GM18502 (cell line): ENCODE data around the gene NT5C1A.
A peak's percentile ranks its signal among the peaks of the same experiment; 100 is the strongest.

Experiments used
- ATAC-seq: cut with Tn5 transposase; IDR thresholded peaks from one replicate; pipeline ENCODE4 v1.9.1; 2021; ENCODE audit warnings: mild to moderate bottlenecking; ENCODE audit not compliant: unreplicated experiment, poor library complexity

Gene NT5C1A

DNA sequence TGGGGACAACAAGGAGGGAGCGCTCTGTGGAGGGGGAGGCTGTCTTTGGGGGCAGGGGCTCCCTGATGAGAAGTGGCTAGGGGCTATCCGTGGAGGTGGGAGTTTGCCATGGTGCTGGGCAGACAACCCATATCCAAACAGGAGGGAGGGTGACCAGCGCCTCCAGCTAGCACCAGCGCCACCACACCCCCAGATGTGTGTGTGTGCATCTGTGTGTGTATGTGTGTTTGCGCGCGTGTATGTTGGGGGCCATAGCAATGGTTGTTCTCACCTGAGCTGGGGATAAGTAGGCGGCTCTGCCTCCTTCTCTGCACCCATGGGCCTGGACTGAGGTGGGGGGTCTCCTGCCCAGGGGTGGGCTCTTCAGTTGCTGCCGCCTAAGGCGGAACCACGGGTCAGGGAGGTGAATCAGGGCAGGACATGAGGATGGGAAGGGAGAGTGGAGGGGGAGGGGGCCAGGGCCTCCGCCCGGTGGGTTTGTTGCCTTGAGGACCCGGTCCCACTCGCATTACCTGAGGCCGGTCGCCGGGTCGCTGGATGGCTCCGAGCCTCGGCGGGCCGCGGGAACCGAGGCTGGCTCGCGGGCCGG, 19.0 kb upstream of the NT5C1A start:
- peak; percentile 7 for ATAC-seq

DNA sequence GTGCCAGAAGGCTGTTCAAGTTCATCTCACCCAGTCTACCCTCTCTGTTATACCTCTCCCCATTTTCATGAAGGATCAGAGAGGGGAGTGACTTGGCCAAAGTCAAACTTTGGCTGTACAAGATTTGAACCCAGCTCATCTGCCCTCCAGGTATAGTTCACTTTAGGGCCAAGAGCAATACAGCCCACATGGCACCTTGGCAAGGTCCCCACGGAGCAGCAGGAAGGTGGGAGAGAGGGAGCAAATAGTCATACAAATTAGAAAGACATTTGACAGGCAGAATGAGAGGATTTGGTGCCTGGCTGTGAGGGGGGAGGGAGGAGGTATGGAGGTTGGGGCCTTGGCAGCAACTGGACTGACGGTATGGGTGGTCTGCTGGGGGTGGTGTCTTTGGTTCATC, 18.3 kb upstream of the NT5C1A start:
- no peak for ATAC-seq

GRCh38 chr1:39689635-39690034, 17.7 kb upstream of the NT5C1A start:
- no peak for ATAC-seq

GRCh38 chr1:39689214-39689613, 17.3 kb upstream of the NT5C1A start:
- no peak for ATAC-seq

DNA sequence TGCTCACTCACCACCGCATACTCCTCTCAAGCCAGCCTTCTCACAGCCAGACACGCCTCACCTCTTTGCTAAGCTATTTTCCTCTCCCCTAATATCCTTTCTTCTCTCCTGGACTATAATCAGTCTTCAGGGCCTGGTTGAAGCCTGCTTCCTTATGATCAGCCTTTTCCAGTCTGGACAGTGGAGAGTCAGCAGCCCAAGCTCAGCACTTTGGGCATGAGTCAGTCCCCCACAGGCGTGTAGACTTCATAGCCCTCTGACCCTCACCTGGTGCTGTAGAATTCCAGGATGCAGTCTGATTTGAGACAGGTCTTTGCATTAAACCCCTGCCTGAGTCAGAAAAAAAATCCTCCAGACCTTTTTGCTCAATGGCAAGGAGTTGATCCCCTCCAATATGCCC, 16.8 kb upstream of the NT5C1A start:
- ATAC-seq = no peak

GRCh38 chr1:39687243-39687642, 15.3 kb upstream of the NT5C1A start:
- no peak for ATAC-seq

DNA sequence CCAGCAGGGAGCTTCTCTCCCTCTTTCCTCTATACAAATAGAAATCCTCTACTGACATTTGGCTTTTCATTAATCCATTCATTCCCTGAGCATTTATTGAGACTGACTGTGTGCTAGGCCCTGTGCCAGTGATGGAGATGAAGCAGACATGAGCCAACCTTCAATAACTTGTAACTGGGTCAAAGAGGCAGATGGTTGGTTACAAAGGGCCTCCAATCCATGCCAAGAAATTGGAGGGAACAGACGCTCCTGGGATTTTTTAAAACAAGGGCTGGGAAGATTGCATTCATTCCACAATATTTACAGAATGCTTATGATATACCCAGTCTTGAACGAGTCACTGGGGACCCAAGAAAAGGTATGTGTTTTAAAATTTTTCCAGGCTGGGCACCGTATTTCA, 13.2 kb upstream of the NT5C1A start:
- ATAC-seq = no peak

DNA sequence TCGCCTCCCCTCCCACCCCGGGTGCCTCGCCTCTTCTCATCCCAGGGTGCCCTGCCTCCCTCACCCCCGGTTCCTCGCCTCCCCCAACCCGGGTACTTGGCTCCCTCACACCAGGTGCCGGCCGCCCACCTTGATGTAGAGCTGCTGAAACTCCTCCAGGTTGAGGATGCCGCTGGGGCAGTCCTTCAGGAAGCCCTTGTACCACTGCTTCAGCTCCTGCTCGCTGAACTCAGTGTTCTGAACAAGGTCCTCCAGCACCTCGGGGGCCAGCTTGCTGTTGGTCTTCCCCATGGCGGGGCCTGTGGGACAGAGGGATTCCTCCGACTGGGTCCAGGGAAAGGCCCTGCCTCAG, 12.4 kb upstream of the NT5C1A start:
- no peak for ATAC-seq

DNA sequence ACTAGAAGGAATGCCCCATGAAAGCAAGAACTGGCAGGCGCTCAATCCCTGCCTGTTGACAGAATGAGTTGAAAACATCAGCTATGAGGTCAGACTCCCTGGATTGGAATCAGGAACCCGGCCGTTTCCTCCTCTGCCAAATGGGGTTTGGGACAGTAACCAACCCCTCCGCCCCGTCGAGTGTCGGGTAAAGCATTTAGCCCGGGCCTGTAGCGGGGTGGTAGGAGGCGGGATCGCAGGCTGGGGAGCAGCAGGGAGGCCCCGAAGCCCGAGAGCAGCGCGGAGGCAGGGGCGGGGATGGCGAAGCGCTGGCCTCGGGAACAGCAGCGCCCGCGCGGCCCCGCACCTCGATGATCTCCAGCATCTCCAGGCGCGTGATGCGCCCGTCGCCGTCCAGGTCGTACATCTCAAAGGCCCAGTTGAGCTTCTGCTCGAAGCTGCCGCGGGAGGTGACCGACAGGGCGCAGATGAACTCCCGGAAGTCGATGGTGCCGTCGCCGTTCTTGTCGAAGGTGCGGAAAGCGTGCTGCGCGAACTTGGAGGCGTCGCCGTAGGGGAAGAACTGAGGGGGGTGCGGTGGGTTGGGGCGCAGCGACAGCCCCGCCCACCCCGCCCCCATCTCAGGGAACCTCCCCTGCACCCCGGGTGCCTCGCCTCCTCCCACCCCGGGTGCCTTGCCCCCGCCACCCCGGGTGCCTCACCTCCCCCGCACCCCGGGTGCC, 11.8 kb upstream of the NT5C1A start:
- ATAC-seq = no peak

DNA sequence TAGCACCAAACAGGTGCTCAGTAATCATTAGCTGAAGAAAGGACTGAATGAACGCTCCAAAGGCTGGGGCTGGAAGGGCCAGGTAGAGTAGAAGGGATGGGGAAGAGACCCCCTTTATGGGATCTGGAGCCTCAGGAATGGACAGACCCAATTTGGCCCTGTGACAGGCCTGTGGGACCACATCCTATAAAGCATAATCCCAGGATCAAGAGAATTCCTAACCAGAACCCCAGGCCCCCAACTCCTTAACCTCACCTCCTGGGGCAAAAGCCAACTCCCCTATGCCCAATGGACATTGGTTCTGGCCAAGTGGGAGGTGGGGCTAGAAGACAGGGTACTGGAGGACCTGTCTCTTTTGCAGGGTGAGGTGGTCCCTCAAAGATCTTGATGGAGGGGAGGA, 10.1 kb upstream of the NT5C1A start:
- ATAC-seq = no peak

GRCh38 chr1:39681294-39681693, 9.4 kb upstream of the NT5C1A start:
- ATAC-seq = no peak

DNA sequence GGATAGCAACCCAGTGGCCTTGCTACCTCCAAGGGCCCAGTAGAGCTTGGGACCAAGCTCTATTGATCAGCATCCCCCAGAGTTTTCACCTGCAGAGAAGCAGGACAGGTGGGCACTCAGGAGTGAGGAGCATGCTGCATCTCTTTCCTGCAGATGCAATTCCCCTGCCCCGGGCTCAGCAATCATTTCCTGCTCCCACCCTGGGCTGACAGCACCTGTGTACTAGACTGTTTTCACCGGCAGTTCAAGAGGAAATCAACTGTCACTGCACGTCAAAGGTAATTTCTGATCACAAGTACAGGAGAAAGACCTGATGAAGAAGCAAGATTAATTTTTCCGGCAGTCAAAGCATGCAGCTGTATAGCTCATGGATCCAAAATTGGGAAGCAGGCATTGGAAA, 8.8 kb upstream of the NT5C1A start:
- no peak for ATAC-seq

GRCh38 chr1:39679821-39680220, 7.9 kb upstream of the NT5C1A start:
- ATAC-seq = no peak

DNA sequence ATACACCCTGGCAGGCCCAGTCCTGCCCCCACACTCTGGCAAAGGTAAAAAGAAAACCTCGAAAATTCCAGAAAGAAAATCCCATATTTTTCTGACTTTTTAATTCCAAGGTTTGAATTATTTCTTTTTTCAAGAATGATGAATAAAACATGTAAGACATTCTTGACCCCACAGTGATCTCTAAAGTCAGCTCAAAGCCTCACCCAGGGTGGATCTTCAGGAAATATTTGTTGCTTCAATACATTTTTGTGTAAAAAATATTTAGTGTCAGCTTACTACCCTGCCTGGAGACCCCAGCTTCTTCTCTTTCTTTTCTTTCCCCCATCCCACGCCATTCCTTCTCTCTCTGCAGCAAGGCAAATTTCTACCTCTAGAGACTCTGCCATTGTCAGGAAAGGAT, 7.0 kb upstream of the NT5C1A start:
- ATAC-seq = no peak

- no peak for ATAC-seq
Observed at GRCh38 chr1:39677645-39678044, 5.7 kb upstream of the NT5C1A start.

DNA sequence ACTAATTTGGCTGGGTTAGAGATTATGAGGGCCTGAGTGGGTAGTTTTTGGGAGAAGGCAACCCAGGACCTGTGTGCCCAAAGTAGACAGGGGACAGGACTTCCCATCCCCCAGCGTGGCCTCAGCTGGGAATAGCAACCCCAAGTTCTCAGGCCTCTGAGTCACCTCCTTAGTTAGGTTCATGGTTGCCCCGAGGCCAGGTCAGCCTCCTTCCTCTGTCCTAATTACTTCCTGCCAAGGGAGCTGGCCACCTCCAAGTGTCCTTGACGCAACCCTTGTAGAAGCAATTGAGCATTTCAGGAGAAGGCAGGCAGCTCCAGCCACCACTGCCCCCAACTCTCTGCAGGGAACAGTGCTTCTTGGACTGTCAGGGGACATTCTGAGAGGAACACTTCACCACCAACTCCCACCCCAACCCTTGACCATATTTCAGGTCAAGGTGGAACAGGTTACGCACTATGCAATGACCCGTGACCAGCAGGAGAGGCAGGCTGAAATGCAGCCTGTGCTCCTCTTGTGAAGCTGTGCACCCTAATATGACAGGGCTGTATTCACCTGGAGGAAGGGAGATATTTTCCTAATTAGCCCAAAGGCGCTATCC, 5.1 kb upstream of the NT5C1A start:
- ATAC-seq = no peak

DNA sequence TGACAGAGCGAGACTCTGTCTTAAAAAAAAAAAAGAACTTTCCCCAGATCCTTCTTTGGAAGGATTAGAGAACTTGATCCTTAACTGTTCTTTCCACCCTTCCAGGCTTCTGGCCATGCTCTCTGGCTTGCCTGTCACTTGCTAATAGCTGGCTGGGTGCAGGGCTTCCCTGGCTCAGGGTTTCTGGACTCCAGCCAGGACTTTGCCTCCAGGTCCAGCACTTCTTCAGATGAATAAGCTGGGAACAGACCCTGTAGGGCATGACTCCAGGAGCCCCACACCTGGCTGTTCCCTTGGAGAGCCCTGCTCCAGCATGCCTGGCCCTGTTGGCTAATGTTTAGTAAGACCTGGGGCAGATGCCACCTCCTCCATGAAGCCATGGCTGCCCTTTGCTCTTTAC, 3.3 kb upstream of the NT5C1A start:
- no peak for ATAC-seq

- no peak for ATAC-seq
Observed at GRCh38 chr1:39673215-39673614, 1.3 kb upstream of the NT5C1A start.

DNA sequence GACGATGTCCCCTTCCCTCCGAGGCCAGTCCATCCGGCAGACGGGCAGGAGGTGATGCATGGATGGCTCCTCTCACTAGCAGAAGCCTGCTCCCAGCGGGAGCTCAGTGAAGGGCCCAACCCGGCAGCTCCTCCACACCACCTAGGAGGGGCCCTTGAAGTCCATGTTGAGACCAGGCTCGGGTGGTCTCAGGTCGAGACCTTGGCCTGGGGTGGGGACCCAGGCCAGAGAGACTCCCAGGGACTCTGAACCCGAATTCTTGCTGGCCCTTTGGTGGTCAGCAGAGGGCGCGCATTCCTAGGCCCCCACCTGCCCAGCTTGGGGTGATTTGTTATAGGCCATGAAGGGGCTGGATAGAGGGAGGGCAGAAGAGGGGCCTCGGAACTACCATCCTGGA, 642 bp upstream of the NT5C1A start:
- no peak for ATAC-seq

DNA sequence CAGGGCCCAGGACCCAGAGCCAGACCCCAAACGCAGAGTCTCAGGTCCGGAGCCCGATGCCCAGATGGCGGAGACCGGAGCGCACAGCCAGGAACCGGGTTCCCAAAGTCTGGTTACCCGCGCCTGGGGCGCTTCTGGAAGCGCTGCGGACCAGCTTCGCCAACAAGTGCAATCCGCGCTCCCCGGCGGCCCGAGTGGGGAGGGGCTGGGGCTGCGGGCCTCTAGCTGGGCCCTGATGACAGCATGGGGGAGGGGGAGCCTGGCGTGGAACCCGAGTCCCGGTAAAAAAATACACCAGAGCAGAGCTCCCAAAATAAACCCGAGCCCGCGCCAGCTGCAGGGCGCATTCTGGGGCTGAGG, 494 bp downstream of the NT5C1A start:
- ATAC-seq = no peak

- no peak for ATAC-seq
Observed at GRCh38 chr1:39670689-39671088, 1.2 kb downstream of the NT5C1A start.

DNA sequence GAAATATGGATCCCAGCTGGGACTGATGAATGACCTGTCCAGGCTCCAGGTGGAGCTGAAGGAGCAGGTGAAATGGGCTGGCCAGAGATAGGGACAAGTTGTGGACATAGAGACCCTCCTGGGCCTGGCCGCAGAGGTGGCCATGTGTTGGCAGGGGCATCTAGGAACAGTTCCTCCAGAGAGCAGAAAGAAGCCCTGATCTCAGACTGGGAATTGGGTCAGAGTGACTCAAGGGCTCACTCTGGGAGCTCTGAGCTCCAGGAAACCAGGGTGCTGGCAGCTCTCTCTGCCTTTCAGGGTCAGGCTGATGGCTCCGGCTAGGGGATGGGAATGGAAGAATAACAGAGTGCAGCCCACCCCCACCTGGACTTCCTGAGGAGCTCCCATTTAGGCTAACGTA, 3.0 kb downstream of the NT5C1A start:
- ATAC-seq = no peak
